K562 (cell line): ENCODE data around the gene SLC5A3. TPM values are rescaled to one million over a fixed set of nuclear protein-coding genes. Genes with fewer than 3 reads are reported as not detected.

ENCODE experiments used
- CREB1 ChIP-seq, 2 experiments: sonication (generic) in 1 of 2; formaldehyde crosslinking in 1 of 2; IDR thresholded peaks; 2 replicates each; pipeline versions ENCODE4 v1.6.1 to v1.8.0; 2012 to 2022; ENCODE audit warnings: inconsistent platforms in 1 of 2, mild to moderate bottlenecking in 1 of 2, missing genetic modification reagents in 1 of 2, moderate library complexity in 1 of 2
- EP400 ChIP-seq: fragments of 450-650 bp; IDR thresholded peaks from 2 replicates; pipeline ENCODE4 v1.6.1; 2017; ENCODE audit warnings: antibody characterized with exemption, mild to moderate bottlenecking, moderate library complexity
- KDM2B ChIP-seq: fragments of 250-450 bp; sonication (Bioruptor Pico); IDR thresholded peaks from 2 replicates; pipeline ENCODE4 v1.8.0; 2021; ENCODE audit warnings: mild to moderate bottlenecking, moderate library complexity
- KLF13 ChIP-seq: fragments of 450-650 bp; IDR thresholded peaks from 2 replicates; pipeline ENCODE4 v1.6.1; 2016; ENCODE audit warnings: missing genetic modification characterization, low read depth, mild to moderate bottlenecking, missing compliant biosample characterization, moderate library complexity, borderline replicate concordance
- NEUROD1 ChIP-seq: fragments of 150-350 bp; IDR thresholded peaks from 2 replicates; pipeline ENCODE4 v1.6.1; 2014; ENCODE audit warnings: borderline replicate concordance, low read length, low read depth; ENCODE audit not compliant: partially characterized antibody
- POLR2G ChIP-seq: fragments of 200-400 bp; formaldehyde crosslinking; IDR thresholded peaks from 2 replicates; pipeline ENCODE4 v1.6.1; 2017; ENCODE audit warnings: low read depth, mild to moderate bottlenecking, antibody characterized with exemption, low read length, moderate library complexity
- RAD21 ChIP-seq, 2 experiments: fragments of 250-450 bp in 1 of 2; fragments of 450-650 bp in 1 of 2; sonication (Bioruptor Pico) in 1 of 2; formaldehyde crosslinking in 1 of 2; IDR thresholded peaks in 1 of 2; conservative IDR thresholded peaks in 1 of 2; 2 replicates each; pipeline versions ENCODE4 v1.4.0 to v1.8.0; 2020 to 2022; ENCODE audit warnings: mild to moderate bottlenecking in 2 of 2, moderate library complexity in 1 of 2
- SUPT5H ChIP-seq: fragments of 450-650 bp; IDR thresholded peaks from 2 replicates; pipeline ENCODE4 v1.6.1; 2016
- TARDBP ChIP-seq: fragments of 450-650 bp; IDR thresholded peaks from 2 replicates; pipeline ENCODE4 v1.6.1; 2016
- TFAP4 ChIP-seq: sonication (generic); formaldehyde crosslinking; IDR thresholded peaks from 2 replicates; pipeline ENCODE4 v1.8.0; 2022; ENCODE audit warnings: missing genetic modification reagents, mild to moderate bottlenecking, moderate library complexity, borderline replicate concordance
- ZFP36 ChIP-seq: fragments of 150-350 bp; IDR thresholded peaks from 2 replicates; pipeline ENCODE4 v1.6.1; 2018; ENCODE audit warnings: low read length, low read depth; ENCODE audit not compliant: partially characterized antibody
- ZNF175 ChIP-seq: fragments of 200-800 bp; sonication (Bioruptor generic); IDR thresholded peaks from 2 replicates; pipeline ENCODE4 v1.6.1; 2016; ENCODE audit warnings: low read depth, mild to moderate bottlenecking, missing genetic modification characterization, missing compliant biosample characterization
- ZNF436 ChIP-seq: fragments of 250-450, 450-650 bp; sonication (Bioruptor Pico); formaldehyde crosslinking; IDR thresholded peaks from 2 replicates; pipeline ENCODE4 v1.7.0; 2020; ENCODE audit warnings: mild to moderate bottlenecking
- ZNF589 ChIP-seq: fragments of 200-800 bp; sonication (Bioruptor generic); IDR thresholded peaks from 2 replicates; pipeline ENCODE4 v1.6.1; 2016; ENCODE audit warnings: low read depth, missing genetic modification characterization, missing compliant biosample characterization
- polyA plus RNA-seq, 8 experiments: library from polyadenylated mRNA; depleted of rRNA in 4 of 8; stranded (reverse) in 5 of 8; unstranded in 3 of 8; fragments of >200 nt; fragmentation: Nextera tagmentation in 2 of 8; fragmentation: Illumina TruSeq in 1 of 8; extraction: Ambion mirVana in 2 of 8; extraction: Trizol in 1 of 8; gene quantifications; 2 replicates each; pipeline versions ENCODE4 v1.2.1 to v1.2.3, GENCODE V29; 2011 to 2014; ENCODE audit warnings: inconsistent platforms in 1 of 8, missing spikeins in 1 of 8
- total RNA-seq, 7 experiments: library from RNA; depleted of rRNA in 6 of 7; stranded (reverse); fragments of >200 nt in 6 of 7; fragmentation: Illumina TruSeq in 2 of 7; extraction: Trizol in 2 of 7; gene quantifications; 2 replicates each; pipeline versions ENCODE4 v1.2.1 to v1.2.3, GENCODE V29; 2011 to 2021; ENCODE audit warnings: low replicate concordance in 1 of 7
- TF ChIP-seq, protein P1 (sequence below): fragments of 250-450 bp; sonication (Bioruptor Pico); IDR thresholded peaks from 2 replicates; pipeline ENCODE4 v1.8.0; 2022; ENCODE audit warnings: inconsistent platforms, mild to moderate bottlenecking, moderate library complexity, borderline replicate concordance
- TF ChIP-seq, protein P2 (sequence below): fragments of 250-450 bp; sonication (Bioruptor Pico); IDR thresholded peaks from 2 replicates; pipeline ENCODE4 v1.5.0; 2021; ENCODE audit warnings: mild to moderate bottlenecking, moderate library complexity
- TF ChIP-seq, protein P3 (sequence below): sonication (generic); formaldehyde crosslinking; IDR thresholded peaks from 2 replicates; pipeline ENCODE4 v1.8.0; 2022; ENCODE audit warnings: missing genetic modification reagents, mild to moderate bottlenecking, borderline replicate concordance
- TF ChIP-seq, protein P4 (sequence below): fragments of 450-650 bp; formaldehyde crosslinking; IDR thresholded peaks from 2 replicates; pipeline ENCODE4 v1.4.0; 2020; ENCODE audit warnings: mild to moderate bottlenecking, moderate library complexity

Gene SLC5A3
- total and polyA plus RNA-seq, 9 of the 15 experiments (the other 6 are each of a cell fraction or from before 2014, with no cell fraction given): 2.9 to 20.6 (median 9.0) TPM

GRCh38 chr21:34073032-34073748 is at the start of gene SLC5A3, which contains the start of gene MRPS6 (continued):
- 0 out of 2 replicates have a peak, but pooled peaks have one; percentile 66 for TF ChIP-seq TARDBP
- TF ChIP-seq ZNF175 (CRISPR knock-in tag): 0 out of 2 replicates have a peak, but pooled peaks have one; percentile 9
- no peak; the same call in 1 of the 2 replicates for TF ChIP-seq ZNF589 (CRISPR knock-in tag)
- TF ChIP-seq CREB1 (IDR thresholded peaks at IDR 0.05): no peak
- TF ChIP-seq CREB1 (CRISPR knock-in tag; IDR thresholded peaks at IDR 0.05): 0 out of 2 replicates have a peak, but pooled peaks have one; percentile 22
- TF ChIP-seq, protein P1, sequence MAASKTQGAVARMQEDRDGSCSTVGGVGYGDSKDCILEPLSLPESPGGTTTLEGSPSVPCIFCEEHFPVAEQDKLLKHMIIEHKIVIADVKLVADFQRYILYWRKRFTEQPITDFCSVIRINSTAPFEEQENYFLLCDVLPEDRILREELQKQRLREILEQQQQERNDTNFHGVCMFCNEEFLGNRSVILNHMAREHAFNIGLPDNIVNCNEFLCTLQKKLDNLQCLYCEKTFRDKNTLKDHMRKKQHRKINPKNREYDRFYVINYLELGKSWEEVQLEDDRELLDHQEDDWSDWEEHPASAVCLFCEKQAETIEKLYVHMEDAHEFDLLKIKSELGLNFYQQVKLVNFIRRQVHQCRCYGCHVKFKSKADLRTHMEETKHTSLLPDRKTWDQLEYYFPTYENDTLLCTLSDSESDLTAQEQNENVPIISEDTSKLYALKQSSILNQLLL (CRISPR knock-in tag): no peak
- TF ChIP-seq, protein P2, sequence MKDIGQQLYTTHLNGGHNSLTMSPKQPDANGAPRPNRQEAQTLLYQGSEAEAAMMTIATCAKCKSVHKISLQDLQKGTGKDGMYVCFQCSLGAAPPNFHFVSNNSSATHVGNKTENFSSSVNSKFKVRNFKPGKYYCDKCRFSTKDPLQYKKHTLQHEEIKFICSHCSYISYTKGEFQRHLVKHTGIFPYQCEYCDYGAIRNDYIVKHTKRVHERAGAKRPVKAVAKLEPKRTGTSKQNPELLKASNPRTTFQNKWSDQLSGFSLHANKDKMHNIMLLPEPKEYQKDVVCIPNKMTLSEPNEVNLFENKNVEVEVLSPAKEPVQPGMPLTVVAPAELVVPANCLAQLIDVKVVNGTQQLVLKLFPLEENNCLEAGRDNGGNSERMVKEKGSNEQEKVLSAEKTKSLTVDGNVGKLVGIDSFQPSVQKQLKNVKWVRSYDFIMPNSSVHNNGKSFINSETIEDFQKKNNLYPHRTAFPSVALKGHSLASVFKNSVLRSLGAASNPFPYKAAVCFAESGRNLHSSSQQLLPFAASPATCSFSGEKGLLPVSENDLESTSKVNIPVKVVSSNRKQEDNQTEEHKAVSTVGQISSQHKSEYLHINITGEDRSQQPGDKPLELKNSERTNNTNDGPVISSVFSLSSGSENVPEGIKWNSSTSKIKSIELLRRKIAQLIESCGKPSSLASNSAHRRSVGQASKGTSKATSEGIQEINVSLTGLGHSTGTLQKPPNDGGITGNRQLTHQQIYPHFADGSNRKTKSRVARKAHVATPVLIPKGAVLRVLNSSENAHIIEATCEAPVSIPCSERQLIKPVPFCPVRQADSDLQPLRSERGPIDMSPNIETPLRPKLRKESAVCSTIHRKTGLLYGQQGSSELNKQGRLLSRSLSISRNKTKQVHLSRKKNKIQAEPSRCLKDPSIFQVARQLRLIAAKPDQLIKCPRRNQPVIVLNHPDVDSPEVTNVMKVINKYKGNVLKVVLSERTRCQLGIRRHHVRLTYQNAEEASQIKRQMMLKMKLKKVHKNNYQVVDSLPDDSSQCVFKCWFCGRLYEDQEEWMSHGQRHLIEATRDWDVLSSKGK (CRISPR knock-in tag): no peak
- TF ChIP-seq, protein P3, sequence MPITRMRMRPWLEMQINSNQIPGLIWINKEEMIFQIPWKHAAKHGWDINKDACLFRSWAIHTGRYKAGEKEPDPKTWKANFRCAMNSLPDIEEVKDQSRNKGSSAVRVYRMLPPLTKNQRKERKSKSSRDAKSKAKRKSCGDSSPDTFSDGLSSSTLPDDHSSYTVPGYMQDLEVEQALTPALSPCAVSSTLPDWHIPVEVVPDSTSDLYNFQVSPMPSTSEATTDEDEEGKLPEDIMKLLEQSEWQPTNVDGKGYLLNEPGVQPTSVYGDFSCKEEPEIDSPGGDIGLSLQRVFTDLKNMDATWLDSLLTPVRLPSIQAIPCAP: no peak
- TF ChIP-seq RAD21 (CRISPR knock-in tag; conservative IDR thresholded peaks at IDR 0.05 in 1 of 2, IDR thresholded peaks at IDR 0.05 in 1 of 2): peak; percentile 44 to 55
- no peak for TF ChIP-seq ZNF436
- TF ChIP-seq KLF13 (tag): peak; percentile 88; the same call in 1 of the 2 replicates
- TF ChIP-seq TFAP4 (CRISPR knock-in tag): peak; percentile 79; the same call in 1 of the 2 replicates
- peak; percentile 56; the same call in 1 of the 2 replicates for TF ChIP-seq EP400
- TF ChIP-seq KDM2B (CRISPR knock-in tag): peak; percentile 87; the same call in 1 of the 2 replicates
- TF ChIP-seq SUPT5H: peak; percentile 82
- TF ChIP-seq, protein P4, sequence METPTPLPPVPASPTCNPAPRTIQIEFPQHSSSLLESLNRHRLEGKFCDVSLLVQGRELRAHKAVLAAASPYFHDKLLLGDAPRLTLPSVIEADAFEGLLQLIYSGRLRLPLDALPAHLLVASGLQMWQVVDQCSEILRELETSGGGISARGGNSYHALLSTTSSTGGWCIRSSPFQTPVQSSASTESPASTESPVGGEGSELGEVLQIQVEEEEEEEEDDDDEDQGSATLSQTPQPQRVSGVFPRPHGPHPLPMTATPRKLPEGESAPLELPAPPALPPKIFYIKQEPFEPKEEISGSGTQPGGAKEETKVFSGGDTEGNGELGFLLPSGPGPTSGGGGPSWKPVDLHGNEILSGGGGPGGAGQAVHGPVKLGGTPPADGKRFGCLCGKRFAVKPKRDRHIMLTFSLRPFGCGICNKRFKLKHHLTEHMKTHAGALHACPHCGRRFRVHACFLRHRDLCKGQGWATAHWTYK (CRISPR knock-in tag): peak; percentile 86
- peak; percentile 3 for TF ChIP-seq ZFP36
- no peak for TF ChIP-seq NEUROD1
- TF ChIP-seq POLR2G: peak; percentile 94
